Upper lobe of left lung (tissue), 4 donors: ENCODE data around the gene PLA2G4B.

Experiments used
- EP300 ChIP-seq, 4 donors: sonication (generic); formaldehyde crosslinking; IDR thresholded peaks; one replicate each; pipeline ENCODE4 v1.5.1; 2017; ENCODE audit warnings: antibody characterized with exemption in 4 of 4, control low read depth in 2 of 4
- POLR2AphosphoS5 ChIP-seq, 2 donors: sonication (generic); formaldehyde crosslinking; IDR thresholded peaks; one replicate each; pipeline ENCODE4 v1.5.1; 2017; ENCODE audit warnings: antibody characterized with exemption in 2 of 2
- TF ChIP-seq, protein P1 (sequence below), 6 experiments: fragments of 450-650 bp in 4 of 6; fragments of 200-600 bp in 2 of 6; sonication (generic) in 2 of 6; IDR thresholded peaks; one replicate each; pipeline ENCODE4 v1.5.1; 2016 to 2019; ENCODE audit warnings: antibody characterized with exemption in 6 of 6

DNA sequence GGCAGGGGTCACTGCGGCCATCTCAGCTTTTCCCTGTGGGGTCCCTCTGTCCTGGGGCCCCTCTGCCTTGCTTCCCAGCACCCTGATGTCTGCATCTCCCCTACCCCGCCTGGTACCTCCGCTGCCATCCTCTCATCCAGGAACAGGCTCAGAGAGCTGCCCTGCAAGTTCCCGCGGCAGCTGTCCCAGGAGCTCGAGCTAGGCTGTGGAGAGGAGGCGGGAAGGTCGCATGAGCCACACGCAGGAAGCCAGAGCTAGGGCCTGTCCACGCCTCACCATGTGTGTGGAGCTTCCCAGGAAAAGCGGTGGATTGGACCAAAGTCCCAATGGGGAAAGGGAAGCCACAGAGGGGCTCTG is 12.5 kb downstream of the PLA2G4B start:
- TF ChIP-seq, protein P1, sequence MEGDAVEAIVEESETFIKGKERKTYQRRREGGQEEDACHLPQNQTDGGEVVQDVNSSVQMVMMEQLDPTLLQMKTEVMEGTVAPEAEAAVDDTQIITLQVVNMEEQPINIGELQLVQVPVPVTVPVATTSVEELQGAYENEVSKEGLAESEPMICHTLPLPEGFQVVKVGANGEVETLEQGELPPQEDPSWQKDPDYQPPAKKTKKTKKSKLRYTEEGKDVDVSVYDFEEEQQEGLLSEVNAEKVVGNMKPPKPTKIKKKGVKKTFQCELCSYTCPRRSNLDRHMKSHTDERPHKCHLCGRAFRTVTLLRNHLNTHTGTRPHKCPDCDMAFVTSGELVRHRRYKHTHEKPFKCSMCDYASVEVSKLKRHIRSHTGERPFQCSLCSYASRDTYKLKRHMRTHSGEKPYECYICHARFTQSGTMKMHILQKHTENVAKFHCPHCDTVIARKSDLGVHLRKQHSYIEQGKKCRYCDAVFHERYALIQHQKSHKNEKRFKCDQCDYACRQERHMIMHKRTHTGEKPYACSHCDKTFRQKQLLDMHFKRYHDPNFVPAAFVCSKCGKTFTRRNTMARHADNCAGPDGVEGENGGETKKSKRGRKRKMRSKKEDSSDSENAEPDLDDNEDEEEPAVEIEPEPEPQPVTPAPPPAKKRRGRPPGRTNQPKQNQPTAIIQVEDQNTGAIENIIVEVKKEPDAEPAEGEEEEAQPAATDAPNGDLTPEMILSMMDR (IDR thresholded peaks at IDR 0.05) = no peak
- TF ChIP-seq EP300 (IDR thresholded peaks at IDR 0.05) = no peak
- TF ChIP-seq POLR2AphosphoS5 (IDR thresholded peaks at IDR 0.05) = no peak
